ENCODE data around the gene UGT1A6. TPM values are rescaled to one million over a fixed set of nuclear protein-coding genes. Genes with fewer than 3 reads are reported as not detected.
"Not testable (repeated sequence)": the region's sequence is repeated elsewhere in the genome, so short reads cannot be mapped to it uniquely, and the experiment has no call there.

Gene UGT1A6
- total RNA-seq, 1 experiment from 2014 or later = 98.0 TPM

DNA sequence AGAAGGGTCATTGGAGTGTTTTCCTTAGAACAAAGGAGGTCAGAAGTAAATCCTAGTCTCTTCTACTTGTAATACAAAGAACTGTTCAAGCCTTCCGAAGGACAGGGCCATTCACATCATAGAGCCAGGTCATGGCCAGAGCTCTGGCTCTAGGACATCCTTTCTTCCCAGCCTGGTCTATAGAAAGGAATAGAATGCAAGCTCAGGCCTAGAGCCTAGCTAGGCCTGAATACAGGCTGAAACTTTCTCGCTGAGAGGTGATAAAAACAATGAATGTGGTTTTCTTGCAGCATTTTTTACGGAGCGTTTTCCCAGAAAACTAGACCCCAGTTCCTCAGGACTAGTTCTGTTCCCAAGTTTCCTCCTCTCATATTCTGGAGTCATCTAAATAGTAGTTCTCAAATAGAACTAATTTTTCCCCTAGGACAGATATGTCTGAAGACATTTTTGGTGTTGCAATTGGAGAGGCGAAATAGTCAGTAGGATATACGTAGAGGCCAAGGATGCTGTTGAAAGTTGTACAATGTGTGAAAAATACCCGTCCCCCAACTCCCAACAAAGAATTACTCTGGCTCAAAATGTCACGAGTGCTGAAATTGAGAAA lies 6.8 kb downstream of the UGT1A6 start:
- CTCF ChIA-PET = interaction anchor here (1.2 kb wide), 1 partner anchor 8 kb away, joined by 4 read pairs; no protein-coding TSS in a partner anchor
- TF ChIP-seq, protein P1, sequence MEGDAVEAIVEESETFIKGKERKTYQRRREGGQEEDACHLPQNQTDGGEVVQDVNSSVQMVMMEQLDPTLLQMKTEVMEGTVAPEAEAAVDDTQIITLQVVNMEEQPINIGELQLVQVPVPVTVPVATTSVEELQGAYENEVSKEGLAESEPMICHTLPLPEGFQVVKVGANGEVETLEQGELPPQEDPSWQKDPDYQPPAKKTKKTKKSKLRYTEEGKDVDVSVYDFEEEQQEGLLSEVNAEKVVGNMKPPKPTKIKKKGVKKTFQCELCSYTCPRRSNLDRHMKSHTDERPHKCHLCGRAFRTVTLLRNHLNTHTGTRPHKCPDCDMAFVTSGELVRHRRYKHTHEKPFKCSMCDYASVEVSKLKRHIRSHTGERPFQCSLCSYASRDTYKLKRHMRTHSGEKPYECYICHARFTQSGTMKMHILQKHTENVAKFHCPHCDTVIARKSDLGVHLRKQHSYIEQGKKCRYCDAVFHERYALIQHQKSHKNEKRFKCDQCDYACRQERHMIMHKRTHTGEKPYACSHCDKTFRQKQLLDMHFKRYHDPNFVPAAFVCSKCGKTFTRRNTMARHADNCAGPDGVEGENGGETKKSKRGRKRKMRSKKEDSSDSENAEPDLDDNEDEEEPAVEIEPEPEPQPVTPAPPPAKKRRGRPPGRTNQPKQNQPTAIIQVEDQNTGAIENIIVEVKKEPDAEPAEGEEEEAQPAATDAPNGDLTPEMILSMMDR (IDR thresholded peaks at IDR 0.05; ENCODE audit: unreplicated experiment) = no peak
- H3K36me3 Mint-ChIP-seq (ENCODE audit: insufficient read depth, unreplicated experiment) = peaks cover 57% of the 10 kb centered on the region
- no TSS peak for BruUV-seq (replicated peaks)
- H3K27ac Mint-ChIP-seq (ENCODE audit: unreplicated experiment) = peak overlapping the region; percentile 65
- H3K4me3 Mint-ChIP-seq (ENCODE audit: low read depth, unreplicated experiment) = peak overlapping the region; percentile 65
- H3K4me1 Mint-ChIP-seq (ENCODE audit: low read depth, unreplicated experiment) = peaks cover 89% of the 10 kb centered on the region
- no peaks in the 10 kb centered on the region for H3K9me3 Mint-ChIP-seq (ENCODE audit: low read depth, unreplicated experiment)
- no peak for DNase-seq
- intact Hi-C loops (cut with micrococcal nuclease; ENCODE audit: unreplicated experiment) = loop anchor here (10.0 kb wide), 1 partner anchor 135 kb away; no protein-coding TSS in a partner anchor
- H3K27me3 Mint-ChIP-seq (ENCODE audit: unreplicated experiment) = no peaks in the 10 kb centered on the region

DNA sequence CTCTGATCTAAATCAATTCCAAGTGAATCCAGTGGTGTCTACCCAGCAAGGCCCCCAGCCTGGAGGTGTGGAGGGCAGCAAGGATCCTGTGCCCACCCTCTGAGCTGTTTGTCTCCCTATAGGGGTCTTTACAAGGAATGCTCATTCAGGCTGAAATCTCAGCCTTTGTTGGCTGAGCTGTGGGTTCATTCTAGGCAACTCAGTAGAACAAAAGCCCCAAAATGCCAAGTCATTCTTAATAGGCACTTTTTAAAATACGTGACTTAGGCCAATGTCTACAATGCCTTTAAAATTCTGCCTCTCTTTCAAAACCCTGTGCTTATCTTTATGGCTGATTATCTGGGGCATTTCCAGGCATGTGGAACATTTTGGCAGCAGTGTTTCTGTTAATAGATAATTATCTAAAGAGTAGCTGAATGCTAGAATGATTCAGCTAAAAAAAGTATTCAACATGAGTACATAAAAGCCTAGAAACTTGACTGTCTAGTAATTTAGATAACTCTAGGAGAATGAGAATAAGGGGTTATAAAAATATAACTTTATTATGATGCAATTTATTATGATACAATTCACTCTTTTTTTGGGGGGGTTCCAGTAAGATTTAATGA lies 7.4 kb downstream of the UGT1A6 start:
- BruUV-seq (replicated peaks) = no TSS peak
- DNase-seq = peak; percentile 44
- no peaks in the 10 kb centered on the region for H3K27me3 Mint-ChIP-seq (ENCODE audit: unreplicated experiment)
- H3K4me1 Mint-ChIP-seq (ENCODE audit: low read depth, unreplicated experiment) = peaks cover 86% of the 10 kb centered on the region
- H3K27ac Mint-ChIP-seq (ENCODE audit: unreplicated experiment) = peak overlapping the region; percentile 65
- CTCF ChIA-PET = interaction anchor here (0.8 to 1.2 kb wide), 2 partner anchors 9 to 60 kb away, joined by 4 read pairs; partner anchors contain the start of gene UGT1A1
- H3K4me3 Mint-ChIP-seq (ENCODE audit: low read depth, unreplicated experiment) = peak overlapping the region; percentile 65
- TF ChIP-seq, protein P1 (IDR thresholded peaks at IDR 0.05; ENCODE audit: unreplicated experiment) = no peak
- intact Hi-C loops (cut with micrococcal nuclease; ENCODE audit: unreplicated experiment) = loop anchor here (10.0 kb wide), 1 partner anchor 135 kb away; no protein-coding TSS in a partner anchor
- no peaks in the 10 kb centered on the region for H3K9me3 Mint-ChIP-seq (ENCODE audit: low read depth, unreplicated experiment)
- H3K36me3 Mint-ChIP-seq (ENCODE audit: insufficient read depth, unreplicated experiment) = peaks cover 56% of the 10 kb centered on the region

DNA sequence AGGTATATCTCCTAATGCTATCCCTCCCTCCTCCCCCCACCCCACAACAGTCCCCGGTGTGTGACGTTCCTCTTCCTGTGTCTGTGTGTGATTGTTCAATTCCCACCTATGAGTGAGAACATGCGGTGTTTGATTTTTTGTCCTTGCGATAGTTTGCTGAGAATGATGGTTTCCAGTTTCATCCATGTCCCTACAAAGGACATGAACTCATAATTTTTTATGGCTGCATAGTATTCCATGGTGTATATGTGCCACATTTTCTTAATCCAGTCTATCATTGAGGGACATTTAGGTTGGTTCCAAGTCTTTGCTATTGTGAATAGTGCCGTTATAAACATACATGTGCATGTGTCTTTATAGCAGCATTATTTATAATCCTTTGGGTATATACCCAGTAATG lies 8.2 kb downstream of the UGT1A6 start:
- Mint-ChIP-seq H3K36me3 (ENCODE audit: insufficient read depth, unreplicated experiment) (peaks cover 57% of the 10 kb centered on the region), H3K4me1 (ENCODE audit: low read depth, unreplicated experiment) (peaks cover 86% of the 10 kb centered on the region), H3K27ac (ENCODE audit: unreplicated experiment) (peak overlapping the region; percentile 65)
- H3K27me3 Mint-ChIP-seq (ENCODE audit: unreplicated experiment); BruUV-seq (replicated peaks); H3K9me3 Mint-ChIP-seq (ENCODE audit: low read depth, unreplicated experiment); H3K4me3 Mint-ChIP-seq (ENCODE audit: low read depth, unreplicated experiment); DNase-seq: not testable (repeated sequence)
- intact Hi-C loops (cut with micrococcal nuclease; ENCODE audit: unreplicated experiment) = loop anchor here (10.0 kb wide), 1 partner anchor 134 kb away; no protein-coding TSS in a partner anchor
- CTCF ChIA-PET = interaction anchor here (0.8 to 1.2 kb wide), 2 partner anchors 9 to 59 kb away, joined by 4 read pairs; partner anchors contain the start of gene UGT1A1

DNA sequence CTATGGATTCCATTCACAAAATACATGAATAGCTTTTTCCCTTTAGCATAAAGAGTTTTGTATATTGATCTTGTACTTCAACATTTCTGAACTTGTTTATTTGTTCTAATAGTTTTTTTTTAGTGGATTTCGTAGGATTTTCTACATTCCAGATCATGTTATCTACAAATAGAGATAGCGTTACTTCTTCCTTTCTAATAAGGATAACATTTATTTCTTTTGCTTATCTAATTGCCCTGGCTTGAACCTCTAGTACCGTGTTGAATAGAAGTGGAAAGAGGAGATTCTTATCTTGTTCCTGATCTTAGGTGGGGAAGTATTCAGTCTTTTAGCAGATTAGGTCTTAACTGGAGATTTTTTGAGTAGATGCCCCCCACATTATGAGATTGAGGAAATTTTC lies 9.5 kb downstream of the UGT1A6 start:
- TF ChIP-seq, protein P1 (IDR thresholded peaks at IDR 0.05; ENCODE audit: unreplicated experiment) = no peak
- Mint-ChIP-seq H3K4me1 (ENCODE audit: low read depth, unreplicated experiment) (peaks cover 86% of the 10 kb centered on the region), H3K4me3 (ENCODE audit: low read depth, unreplicated experiment) (no peak overlapping the region), H3K27ac (ENCODE audit: unreplicated experiment) (peak overlapping the region; percentile 65), H3K36me3 (ENCODE audit: insufficient read depth, unreplicated experiment) (peaks cover 43% of the 10 kb centered on the region), H3K27me3 (ENCODE audit: unreplicated experiment) (no peaks in the 10 kb centered on the region), H3K9me3 (ENCODE audit: low read depth, unreplicated experiment) (no peaks in the 10 kb centered on the region)
- DNase-seq = no peak
- CTCF ChIA-PET = no interaction called here
- no TSS peak for BruUV-seq (replicated peaks)
- intact Hi-C loops (cut with micrococcal nuclease; ENCODE audit: unreplicated experiment) = loop anchor here (10.0 kb wide), 1 partner anchor 133 kb away; no protein-coding TSS in a partner anchor

Data from Calu3 (cell line).